HEK293 (cell line): ENCODE data around the gene PDE8B.

Experiments
- TF ChIP-seq, protein P1 (sequence below): fragments of 450-650 bp; formaldehyde crosslinking; IDR thresholded peaks from 2 replicates; pipeline ENCODE4 v1.5.1; 2016; ENCODE audit warnings: missing biosample characterization, missing genetic modification characterization, borderline replicate concordance
- TF ChIP-seq, protein P2 (sequence below): fragments of 450-650 bp; IDR thresholded peaks from 2 replicates; pipeline ENCODE4 v1.5.1; 2018; ENCODE audit warnings: missing biosample characterization, mild to moderate bottlenecking, missing genetic modification characterization
- TF ChIP-seq, protein P3 (sequence below): fragments of 450-650 bp; formaldehyde crosslinking; IDR thresholded peaks from 2 replicates; pipeline ENCODE4 v1.5.1; 2016; ENCODE audit warnings: missing biosample characterization, missing genetic modification characterization

DNA sequence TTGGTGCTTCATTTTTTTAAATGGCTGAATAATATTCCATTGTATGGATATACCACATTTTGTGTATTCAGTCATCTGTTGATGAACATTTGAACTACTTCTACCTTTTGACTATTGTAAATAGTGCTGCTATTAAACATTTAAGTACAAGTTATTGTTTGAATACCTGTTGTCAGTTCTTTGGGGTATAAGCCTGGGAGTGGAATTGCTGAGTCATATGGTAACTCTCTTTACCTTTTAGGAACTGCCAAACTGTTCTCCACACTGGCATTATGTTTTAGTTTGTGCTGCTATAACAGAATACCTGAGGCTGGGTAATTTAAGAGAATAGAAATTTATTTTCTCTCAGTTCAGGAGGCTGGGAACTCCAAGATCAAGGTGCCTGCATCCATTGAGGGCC, 15.7 kb upstream of the PDE8B start:
- TF ChIP-seq, protein P1, sequence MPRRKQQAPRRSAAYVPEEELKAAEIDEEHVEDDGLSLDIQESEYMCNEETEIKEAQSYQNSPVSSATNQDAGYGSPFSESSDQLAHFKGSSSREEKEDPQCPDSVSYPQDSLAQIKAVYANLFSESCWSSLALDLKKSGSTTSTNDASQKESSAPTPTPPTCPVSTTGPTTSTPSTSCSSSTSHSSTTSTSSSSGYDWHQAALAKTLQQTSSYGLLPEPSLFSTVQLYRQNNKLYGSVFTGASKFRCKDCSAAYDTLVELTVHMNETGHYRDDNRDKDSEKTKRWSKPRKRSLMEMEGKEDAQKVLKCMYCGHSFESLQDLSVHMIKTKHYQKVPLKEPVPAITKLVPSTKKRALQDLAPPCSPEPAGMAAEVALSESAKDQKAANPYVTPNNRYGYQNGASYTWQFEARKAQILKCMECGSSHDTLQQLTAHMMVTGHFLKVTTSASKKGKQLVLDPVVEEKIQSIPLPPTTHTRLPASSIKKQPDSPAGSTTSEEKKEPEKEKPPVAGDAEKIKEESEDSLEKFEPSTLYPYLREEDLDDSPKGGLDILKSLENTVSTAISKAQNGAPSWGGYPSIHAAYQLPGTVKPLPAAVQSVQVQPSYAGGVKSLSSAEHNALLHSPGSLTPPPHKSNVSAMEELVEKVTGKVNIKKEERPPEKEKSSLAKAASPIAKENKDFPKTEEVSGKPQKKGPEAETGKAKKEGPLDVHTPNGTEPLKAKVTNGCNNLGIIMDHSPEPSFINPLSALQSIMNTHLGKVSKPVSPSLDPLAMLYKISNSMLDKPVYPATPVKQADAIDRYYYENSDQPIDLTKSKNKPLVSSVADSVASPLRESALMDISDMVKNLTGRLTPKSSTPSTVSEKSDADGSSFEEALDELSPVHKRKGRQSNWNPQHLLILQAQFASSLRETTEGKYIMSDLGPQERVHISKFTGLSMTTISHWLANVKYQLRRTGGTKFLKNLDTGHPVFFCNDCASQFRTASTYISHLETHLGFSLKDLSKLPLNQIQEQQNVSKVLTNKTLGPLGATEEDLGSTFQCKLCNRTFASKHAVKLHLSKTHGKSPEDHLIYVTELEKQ (tag by site-specific recombination) = no peak
- TF ChIP-seq, protein P2, sequence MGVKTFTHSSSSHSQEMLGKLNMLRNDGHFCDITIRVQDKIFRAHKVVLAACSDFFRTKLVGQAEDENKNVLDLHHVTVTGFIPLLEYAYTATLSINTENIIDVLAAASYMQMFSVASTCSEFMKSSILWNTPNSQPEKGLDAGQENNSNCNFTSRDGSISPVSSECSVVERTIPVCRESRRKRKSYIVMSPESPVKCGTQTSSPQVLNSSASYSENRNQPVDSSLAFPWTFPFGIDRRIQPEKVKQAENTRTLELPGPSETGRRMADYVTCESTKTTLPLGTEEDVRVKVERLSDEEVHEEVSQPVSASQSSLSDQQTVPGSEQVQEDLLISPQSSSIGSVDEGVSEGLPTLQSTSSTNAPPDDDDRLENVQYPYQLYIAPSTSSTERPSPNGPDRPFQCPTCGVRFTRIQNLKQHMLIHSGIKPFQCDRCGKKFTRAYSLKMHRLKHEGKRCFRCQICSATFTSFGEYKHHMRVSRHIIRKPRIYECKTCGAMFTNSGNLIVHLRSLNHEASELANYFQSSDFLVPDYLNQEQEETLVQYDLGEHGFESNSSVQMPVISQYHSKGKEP (tag by site-specific recombination) = no peak
- TF ChIP-seq, protein P3, sequence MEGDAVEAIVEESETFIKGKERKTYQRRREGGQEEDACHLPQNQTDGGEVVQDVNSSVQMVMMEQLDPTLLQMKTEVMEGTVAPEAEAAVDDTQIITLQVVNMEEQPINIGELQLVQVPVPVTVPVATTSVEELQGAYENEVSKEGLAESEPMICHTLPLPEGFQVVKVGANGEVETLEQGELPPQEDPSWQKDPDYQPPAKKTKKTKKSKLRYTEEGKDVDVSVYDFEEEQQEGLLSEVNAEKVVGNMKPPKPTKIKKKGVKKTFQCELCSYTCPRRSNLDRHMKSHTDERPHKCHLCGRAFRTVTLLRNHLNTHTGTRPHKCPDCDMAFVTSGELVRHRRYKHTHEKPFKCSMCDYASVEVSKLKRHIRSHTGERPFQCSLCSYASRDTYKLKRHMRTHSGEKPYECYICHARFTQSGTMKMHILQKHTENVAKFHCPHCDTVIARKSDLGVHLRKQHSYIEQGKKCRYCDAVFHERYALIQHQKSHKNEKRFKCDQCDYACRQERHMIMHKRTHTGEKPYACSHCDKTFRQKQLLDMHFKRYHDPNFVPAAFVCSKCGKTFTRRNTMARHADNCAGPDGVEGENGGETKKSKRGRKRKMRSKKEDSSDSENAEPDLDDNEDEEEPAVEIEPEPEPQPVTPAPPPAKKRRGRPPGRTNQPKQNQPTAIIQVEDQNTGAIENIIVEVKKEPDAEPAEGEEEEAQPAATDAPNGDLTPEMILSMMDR (tag by site-specific recombination) = no peak
